SK-N-SH treated with all-trans-retinoic acid at 6 μM for 48 hours (cell line): ENCODE results near the gene OCIAD1.

Experiments used
- ATAC-seq: fragments of 200-7000 bp; cut with Tn5 transposase; 3 replicates; pipeline ENCODE4 v1.9.1; 2020; ENCODE audit warnings: mild to moderate bottlenecking, moderate library complexity
- ARNTL ChIP-seq: fragments of 450-650 bp; formaldehyde crosslinking; IDR thresholded peaks from 2 replicates; pipeline ENCODE4 v1.5.0; 2020; ENCODE audit warnings: low read depth, mild to moderate bottlenecking, moderate library complexity, borderline replicate concordance
- CSDC2 ChIP-seq: fragments of 250-450 bp; sonication (Bioruptor Pico); IDR thresholded peaks from 2 replicates; pipeline ENCODE4 v1.5.0; 2020; ENCODE audit warnings: mild to moderate bottlenecking, moderate library complexity
- ESRRG ChIP-seq: fragments of 250-450 bp; sonication (Bioruptor Pico); IDR thresholded peaks from 2 replicates; pipeline ENCODE4 v1.6.1; 2021; ENCODE audit warnings: mild to moderate bottlenecking
- GLIS3 ChIP-seq: fragments of 250-450 bp; sonication (Bioruptor Pico); IDR thresholded peaks from 2 replicates; pipeline ENCODE4 v1.5.0; 2020; ENCODE audit warnings: mild to moderate bottlenecking, moderate library complexity
- ISL1 ChIP-seq: fragments of 250-450 bp; sonication (Bioruptor Pico); IDR thresholded peaks from 2 replicates; pipeline ENCODE4 v2.1.2; 2022; ENCODE audit warnings: mild to moderate bottlenecking, moderate library complexity
- PPARA ChIP-seq: fragments of 250-450 bp; sonication (Bioruptor Pico); IDR thresholded peaks from 2 replicates; pipeline ENCODE4 v1.5.0; 2020; ENCODE audit warnings: mild to moderate bottlenecking, borderline replicate concordance
- RARB ChIP-seq: fragments of 250-450 bp; sonication (Bioruptor Pico); IDR thresholded peaks from 2 replicates; pipeline ENCODE4 v1.8.0; 2021; ENCODE audit warnings: mild to moderate bottlenecking, moderate library complexity
- TCF4 ChIP-seq: fragments of 250-450 bp; sonication (Bioruptor Pico); IDR thresholded peaks from 2 replicates; pipeline ENCODE4 v1.8.0; 2021; ENCODE audit warnings: mild to moderate bottlenecking, moderate library complexity, borderline replicate concordance
- TOX ChIP-seq: fragments of 250-450 bp; sonication (Bioruptor Pico); IDR thresholded peaks from 2 replicates; pipeline ENCODE4 v1.8.0; 2021; ENCODE audit warnings: mild to moderate bottlenecking, moderate library complexity, borderline replicate concordance
- ZFP30 ChIP-seq: fragments of 450-650 bp; formaldehyde crosslinking; IDR thresholded peaks from 2 replicates; pipeline ENCODE4 v1.5.0; 2022; ENCODE audit warnings: mild to moderate bottlenecking, moderate library complexity
- ZNF565 ChIP-seq: fragments of 450-650 bp; formaldehyde crosslinking; conservative IDR thresholded peaks from 2 replicates; pipeline ENCODE4 v1.5.0; 2020; ENCODE audit warnings: low read depth, mild to moderate bottlenecking, moderate library complexity
- ZNF70 ChIP-seq: fragments of 450-650 bp; formaldehyde crosslinking; IDR thresholded peaks from 2 replicates; pipeline ENCODE4 v1.5.0; 2020; ENCODE audit warnings: mild to moderate bottlenecking, moderate library complexity
- ZNF8 ChIP-seq: fragments of 450-650 bp; formaldehyde crosslinking; IDR thresholded peaks from 2 replicates; pipeline ENCODE4 v1.5.0; 2020; ENCODE audit warnings: mild to moderate bottlenecking, moderate library complexity
- TF ChIP-seq, protein P1 (sequence below): fragments of 250-450 bp; sonication (Bioruptor Pico); IDR thresholded peaks from 2 replicates; pipeline ENCODE4 v1.8.0; 2020; ENCODE audit warnings: mild to moderate bottlenecking, moderate library complexity, borderline replicate concordance
- TF ChIP-seq, protein P2 (sequence below): fragments of 250-450 bp; sonication (Bioruptor Pico); IDR thresholded peaks from 2 replicates; pipeline ENCODE4 v1.5.1; 2020; ENCODE audit warnings: low read depth, mild to moderate bottlenecking, moderate library complexity
- TF ChIP-seq, protein P3 (sequence below): fragments of 250-450 bp; sonication (Bioruptor Pico); IDR thresholded peaks from 2 replicates; pipeline ENCODE4 v1.5.0; 2020; ENCODE audit warnings: mild to moderate bottlenecking, moderate library complexity
- TF ChIP-seq, protein P4 (sequence below): fragments of 250-450 bp; sonication (Bioruptor Pico); IDR thresholded peaks from 2 replicates; pipeline ENCODE4 v1.5.1; 2021; ENCODE audit warnings: mild to moderate bottlenecking, moderate library complexity

The OCIAD1 gene

DNA sequence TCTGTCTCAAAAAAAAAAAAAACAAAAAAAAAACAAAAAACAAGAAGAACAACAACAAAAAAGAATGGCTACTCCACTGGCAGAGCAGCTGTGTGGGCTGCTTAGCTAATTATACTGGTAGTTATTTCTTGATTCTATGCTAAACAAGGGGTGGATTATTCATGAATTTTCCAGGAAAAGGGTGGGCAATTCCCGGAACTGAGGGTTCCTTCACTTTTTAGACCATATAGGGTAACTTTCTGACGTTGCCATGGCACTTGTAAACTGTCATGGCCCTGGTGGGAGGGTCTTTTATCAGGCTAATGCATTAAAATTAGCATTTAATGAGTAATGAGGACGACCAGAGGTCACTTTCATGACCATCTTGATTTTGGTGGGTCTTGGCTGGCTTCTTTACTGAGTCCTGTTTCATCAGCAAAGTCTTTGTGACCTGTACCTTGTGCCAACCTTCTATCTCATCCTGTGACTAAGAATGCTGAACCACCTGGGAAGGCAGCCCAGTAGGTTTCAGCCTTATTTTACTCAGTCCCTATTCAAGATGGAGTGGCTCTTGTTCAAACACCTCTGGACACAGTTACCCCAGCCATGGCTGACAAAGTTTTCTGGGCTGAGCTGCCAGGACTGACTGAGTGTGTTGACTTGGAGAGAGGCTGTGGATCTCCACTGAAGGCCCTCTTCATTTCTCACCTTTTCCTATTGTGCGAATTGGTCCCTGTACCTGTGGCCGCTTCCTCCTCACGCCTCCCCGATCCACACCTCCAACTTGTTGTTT is 77.0 kb downstream of the OCIAD1 start (continued):
- no peak for TF ChIP-seq ARNTL (CRISPR knock-in tag)

DNA sequence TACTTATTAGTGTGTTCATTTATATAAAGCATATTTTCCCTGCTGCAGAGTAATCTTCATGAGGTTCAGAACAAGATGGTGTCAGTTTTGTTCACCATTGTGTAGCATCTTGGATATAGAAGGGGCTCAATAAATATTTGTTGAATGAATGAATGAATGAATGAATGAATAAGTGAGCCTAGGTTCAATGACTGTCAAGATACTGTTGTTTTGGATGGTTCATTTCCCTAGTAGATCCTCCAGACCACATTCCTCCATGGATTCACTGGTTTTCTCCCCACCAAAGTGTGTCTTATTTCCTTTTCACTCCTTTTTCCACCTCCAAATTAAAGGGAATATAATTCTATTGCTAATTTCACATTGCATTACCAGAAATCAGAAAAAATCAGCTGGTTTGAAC is 77.8 kb downstream of the OCIAD1 start:
- no peak for ATAC-seq
- TF ChIP-seq ESRRG (CRISPR knock-in tag), result no peak
- TF ChIP-seq, protein P1, sequence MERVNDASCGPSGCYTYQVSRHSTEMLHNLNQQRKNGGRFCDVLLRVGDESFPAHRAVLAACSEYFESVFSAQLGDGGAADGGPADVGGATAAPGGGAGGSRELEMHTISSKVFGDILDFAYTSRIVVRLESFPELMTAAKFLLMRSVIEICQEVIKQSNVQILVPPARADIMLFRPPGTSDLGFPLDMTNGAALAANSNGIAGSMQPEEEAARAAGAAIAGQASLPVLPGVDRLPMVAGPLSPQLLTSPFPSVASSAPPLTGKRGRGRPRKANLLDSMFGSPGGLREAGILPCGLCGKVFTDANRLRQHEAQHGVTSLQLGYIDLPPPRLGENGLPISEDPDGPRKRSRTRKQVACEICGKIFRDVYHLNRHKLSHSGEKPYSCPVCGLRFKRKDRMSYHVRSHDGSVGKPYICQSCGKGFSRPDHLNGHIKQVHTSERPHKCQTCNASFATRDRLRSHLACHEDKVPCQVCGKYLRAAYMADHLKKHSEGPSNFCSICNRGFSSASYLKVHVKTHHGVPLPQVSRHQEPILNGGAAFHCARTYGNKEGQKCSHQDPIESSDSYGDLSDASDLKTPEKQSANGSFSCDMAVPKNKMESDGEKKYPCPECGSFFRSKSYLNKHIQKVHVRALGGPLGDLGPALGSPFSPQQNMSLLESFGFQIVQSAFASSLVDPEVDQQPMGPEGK (CRISPR knock-in tag), result no peak
- no peak for TF ChIP-seq TOX (CRISPR knock-in tag)
- no peak for TF ChIP-seq RARB
- TF ChIP-seq ZFP30 (CRISPR knock-in tag), result no peak
- TF ChIP-seq ZNF70 (CRISPR knock-in tag), result no peak
- no peak for TF ChIP-seq GLIS3
- no peak for TF ChIP-seq PPARA (CRISPR knock-in tag)
- TF ChIP-seq ZNF565 (CRISPR knock-in tag), result no peak
- no peak for TF ChIP-seq TCF4 (CRISPR knock-in tag)
- TF ChIP-seq ZNF8, result no peak
- no peak for TF ChIP-seq ARNTL (CRISPR knock-in tag)
- TF ChIP-seq, protein P2, sequence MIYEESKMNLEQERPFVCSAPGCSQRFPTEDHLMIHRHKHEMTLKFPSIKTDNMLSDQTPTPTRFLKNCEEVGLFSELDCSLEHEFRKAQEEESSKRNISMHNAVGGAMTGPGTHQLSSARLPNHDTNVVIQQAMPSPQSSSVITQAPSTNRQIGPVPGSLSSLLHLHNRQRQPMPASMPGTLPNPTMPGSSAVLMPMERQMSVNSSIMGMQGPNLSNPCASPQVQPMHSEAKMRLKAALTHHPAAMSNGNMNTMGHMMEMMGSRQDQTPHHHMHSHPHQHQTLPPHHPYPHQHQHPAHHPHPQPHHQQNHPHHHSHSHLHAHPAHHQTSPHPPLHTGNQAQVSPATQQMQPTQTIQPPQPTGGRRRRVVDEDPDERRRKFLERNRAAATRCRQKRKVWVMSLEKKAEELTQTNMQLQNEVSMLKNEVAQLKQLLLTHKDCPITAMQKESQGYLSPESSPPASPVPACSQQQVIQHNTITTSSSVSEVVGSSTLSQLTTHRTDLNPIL, result no peak

DNA sequence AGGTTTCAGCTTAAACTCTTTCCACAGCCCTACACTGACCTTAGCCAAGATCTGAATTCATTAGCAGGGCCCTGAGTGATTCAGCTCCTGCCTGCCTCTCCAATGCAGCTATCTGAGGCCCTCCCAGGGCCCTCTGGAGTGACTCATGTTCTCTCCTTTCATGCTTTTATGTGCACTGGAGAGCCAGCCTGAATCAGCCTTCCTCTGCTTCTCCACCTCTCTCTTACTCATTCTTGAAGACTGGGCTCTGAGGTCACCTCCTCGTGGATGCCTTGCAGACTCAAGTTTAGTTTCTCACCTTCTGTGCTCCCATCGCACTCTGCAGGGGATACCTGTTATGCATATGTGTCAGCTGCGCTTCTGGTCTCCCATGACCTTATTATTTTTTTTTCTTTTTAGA is 78.8 kb downstream of the OCIAD1 start:
- ATAC-seq, result peak; percentile 87
- TF ChIP-seq CSDC2 (CRISPR knock-in tag) (0 out of 2 replicates have a peak, but pooled peaks have one; percentile 20), GLIS3 (no peak), ISL1 (CRISPR knock-in tag) (peak; percentile 38; the same call in 1 of the 2 replicates)
- TF ChIP-seq, protein P3, sequence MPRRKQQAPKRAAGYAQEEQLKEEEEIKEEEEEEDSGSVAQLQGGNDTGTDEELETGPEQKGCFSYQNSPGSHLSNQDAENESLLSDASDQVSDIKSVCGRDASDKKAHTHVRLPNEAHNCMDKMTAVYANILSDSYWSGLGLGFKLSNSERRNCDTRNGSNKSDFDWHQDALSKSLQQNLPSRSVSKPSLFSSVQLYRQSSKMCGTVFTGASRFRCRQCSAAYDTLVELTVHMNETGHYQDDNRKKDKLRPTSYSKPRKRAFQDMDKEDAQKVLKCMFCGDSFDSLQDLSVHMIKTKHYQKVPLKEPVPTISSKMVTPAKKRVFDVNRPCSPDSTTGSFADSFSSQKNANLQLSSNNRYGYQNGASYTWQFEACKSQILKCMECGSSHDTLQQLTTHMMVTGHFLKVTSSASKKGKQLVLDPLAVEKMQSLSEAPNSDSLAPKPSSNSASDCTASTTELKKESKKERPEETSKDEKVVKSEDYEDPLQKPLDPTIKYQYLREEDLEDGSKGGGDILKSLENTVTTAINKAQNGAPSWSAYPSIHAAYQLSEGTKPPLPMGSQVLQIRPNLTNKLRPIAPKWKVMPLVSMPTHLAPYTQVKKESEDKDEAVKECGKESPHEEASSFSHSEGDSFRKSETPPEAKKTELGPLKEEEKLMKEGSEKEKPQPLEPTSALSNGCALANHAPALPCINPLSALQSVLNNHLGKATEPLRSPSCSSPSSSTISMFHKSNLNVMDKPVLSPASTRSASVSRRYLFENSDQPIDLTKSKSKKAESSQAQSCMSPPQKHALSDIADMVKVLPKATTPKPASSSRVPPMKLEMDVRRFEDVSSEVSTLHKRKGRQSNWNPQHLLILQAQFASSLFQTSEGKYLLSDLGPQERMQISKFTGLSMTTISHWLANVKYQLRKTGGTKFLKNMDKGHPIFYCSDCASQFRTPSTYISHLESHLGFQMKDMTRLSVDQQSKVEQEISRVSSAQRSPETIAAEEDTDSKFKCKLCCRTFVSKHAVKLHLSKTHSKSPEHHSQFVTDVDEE (CRISPR knock-in tag), result no peak
- TF ChIP-seq, protein P2, result no peak

DNA sequence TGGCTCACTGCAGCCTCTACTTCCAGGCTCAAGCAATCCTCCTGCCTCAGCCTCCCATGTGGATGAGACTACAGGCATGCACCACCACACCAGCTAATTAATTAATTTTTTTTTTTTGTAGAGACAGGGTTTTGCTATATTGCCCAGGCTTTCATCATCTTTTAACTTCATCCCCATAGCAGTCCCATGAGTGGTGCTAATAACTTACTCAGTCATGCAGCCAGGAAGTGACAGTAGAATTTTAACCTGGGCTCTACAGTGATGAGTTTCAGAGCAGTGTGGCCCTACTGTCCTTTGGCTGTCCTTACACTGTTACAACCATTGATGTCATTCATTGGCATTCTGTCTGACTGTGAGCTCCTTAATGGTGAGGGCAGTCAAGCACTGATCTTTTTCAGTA is 79.6 kb downstream of the OCIAD1 start:
- no peak for ATAC-seq
- TF ChIP-seq ZFP30 (CRISPR knock-in tag) (no peak), ARNTL (CRISPR knock-in tag) (no peak), TCF4 (CRISPR knock-in tag) (no peak)
- TF ChIP-seq, protein P4, sequence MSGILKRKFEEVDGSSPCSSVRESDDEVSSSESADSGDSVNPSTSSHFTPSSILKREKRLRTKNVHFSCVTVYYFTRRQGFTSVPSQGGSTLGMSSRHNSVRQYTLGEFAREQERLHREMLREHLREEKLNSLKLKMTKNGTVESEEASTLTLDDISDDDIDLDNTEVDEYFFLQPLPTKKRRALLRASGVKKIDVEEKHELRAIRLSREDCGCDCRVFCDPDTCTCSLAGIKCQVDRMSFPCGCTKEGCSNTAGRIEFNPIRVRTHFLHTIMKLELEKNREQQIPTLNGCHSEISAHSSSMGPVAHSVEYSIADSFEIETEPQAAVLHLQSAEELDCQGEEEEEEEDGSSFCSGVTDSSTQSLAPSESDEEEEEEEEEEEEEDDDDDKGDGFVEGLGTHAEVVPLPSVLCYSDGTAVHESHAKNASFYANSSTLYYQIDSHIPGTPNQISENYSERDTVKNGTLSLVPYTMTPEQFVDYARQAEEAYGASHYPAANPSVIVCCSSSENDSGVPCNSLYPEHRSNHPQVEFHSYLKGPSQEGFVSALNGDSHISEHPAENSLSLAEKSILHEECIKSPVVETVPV (CRISPR knock-in tag), result no peak
